Peyer's patch (tissue), 4 donors: Measurements from ENCODE around the gene CACNA2D2.

Source experiments
- CTCF ChIP-seq, 6 experiments: fragments of 450-650 bp in 4 of 6; fragments of 200-600 bp in 2 of 6; sonication (generic) in 1 of 6; IDR thresholded peaks; one replicate each; pipeline ENCODE4 v1.5.1; 2017 to 2019; ENCODE audit warnings: antibody characterized with exemption in 6 of 6, mild to moderate bottlenecking in 3 of 6, moderate library complexity in 1 of 6
- POLR2A ChIP-seq, 2 donors: fragments of 450-650 bp; IDR thresholded peaks; one replicate each; pipeline ENCODE4 v1.5.1; 2017; ENCODE audit warnings: antibody characterized with exemption in 2 of 2, mild to moderate bottlenecking in 2 of 2, moderate library complexity in 2 of 2

DNA sequence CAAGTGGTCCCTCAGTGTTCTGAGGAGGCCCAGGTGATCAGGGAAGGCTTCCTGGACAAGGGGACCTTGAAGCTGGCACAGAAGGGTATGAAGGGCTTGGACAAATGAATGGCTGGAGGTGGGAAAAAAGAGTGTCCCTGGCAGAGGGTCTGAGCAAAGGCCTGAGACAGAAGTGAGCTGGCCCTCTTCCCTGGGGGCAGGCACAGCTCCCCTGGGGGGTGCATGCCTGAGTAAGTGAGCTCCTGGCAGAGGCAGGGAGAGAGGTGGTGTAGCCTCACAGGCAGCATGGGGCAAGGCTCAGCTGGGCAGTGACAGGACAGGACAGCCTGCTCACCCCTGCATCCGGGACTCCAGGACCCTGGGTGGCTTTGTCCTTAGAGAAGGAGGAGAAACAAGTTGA, 5.4 kb upstream of the CACNA2D2 start:
- TF ChIP-seq CTCF (IDR thresholded peaks at IDR 0.05) (no peak), POLR2A (IDR thresholded peaks at IDR 0.05) (no peak)
